Neuronal stem cell (in vitro differentiated cells): ENCODE results near the gene CEP68.

Experiments
- DNase-seq: peaks from one replicate; pipeline ENCODE4 v3.0.0-alpha.2; 2013; ENCODE audit warnings: low spot score
- H2AFZ ChIP-seq: one replicate; pipeline ENCODE4 v1.6.1; 2013; ENCODE audit warnings: mild to moderate bottlenecking, low read length, inconsistent platforms
- H2AK5ac ChIP-seq: 2 replicates; pipeline ENCODE4 v1.6.1; 2013; ENCODE audit warnings: low read depth, mild to moderate bottlenecking, inconsistent platforms, low read length, moderate library complexity, mixed read lengths
- H2BK120ac ChIP-seq: 2 replicates; pipeline ENCODE4 v1.6.1; 2013; ENCODE audit warnings: low read depth, mild to moderate bottlenecking, inconsistent platforms, low read length, moderate library complexity, mixed read lengths
- H2BK12ac ChIP-seq: one replicate; pipeline ENCODE4 v1.6.1; 2013; ENCODE audit warnings: low read length, inconsistent platforms
- H2BK15ac ChIP-seq: 2 replicates; pipeline ENCODE4 v1.6.1; 2013; ENCODE audit warnings: mild to moderate bottlenecking, low read length, inconsistent platforms, mixed read lengths
- H2BK5ac ChIP-seq: one replicate; pipeline ENCODE4 v1.6.1; 2013; ENCODE audit warnings: inconsistent platforms, mild to moderate bottlenecking, low read length, moderate library complexity
- H3K14ac ChIP-seq: one replicate; pipeline ENCODE4 v1.6.1; 2013; ENCODE audit warnings: low read length, inconsistent platforms
- H3K18ac ChIP-seq: 2 replicates; pipeline ENCODE4 v1.6.1; 2013; ENCODE audit warnings: low read length, inconsistent platforms
- H3K23ac ChIP-seq: 2 replicates; pipeline ENCODE4 v1.6.1; 2013; ENCODE audit warnings: low read depth, mild to moderate bottlenecking, mixed read lengths, low read length, inconsistent platforms; ENCODE audit not compliant: poor library complexity
- H3K27ac ChIP-seq: replicated peaks from 3 replicates; pipeline ENCODE4 v1.5.1; 2013; ENCODE audit warnings: low read length, inconsistent platforms
- H3K27me3 ChIP-seq, 3 experiments: 2 replicates each; pipeline ENCODE4 v1.6.1; 2013; ENCODE audit warnings: low read length in 3 of 3, mild to moderate bottlenecking in 2 of 3, inconsistent platforms in 1 of 3, low read depth in 1 of 3, mixed read lengths in 1 of 3, moderate library complexity in 1 of 3; ENCODE audit not compliant: control insufficient read depth in 3 of 3, insufficient read depth in 3 of 3
- H3K36me3 ChIP-seq, 2 donors: replicated peaks in 1 of 2; 2 replicates each; pipeline ENCODE4 v1.6.1; 2013; ENCODE audit warnings: low read length in 2 of 2; ENCODE audit not compliant: control insufficient read depth in 2 of 2, insufficient read depth in 2 of 2
- H3K4ac ChIP-seq: 2 replicates; pipeline ENCODE4 v1.6.1; 2013; ENCODE audit warnings: inconsistent platforms, mild to moderate bottlenecking, low read length, moderate library complexity
- H3K4me1 ChIP-seq, 2 donors: 1 replicate in 1 of 2; 2 replicates in 1 of 2; pipeline ENCODE4 v1.6.1; 2013; ENCODE audit warnings: low read length in 2 of 2, low read depth in 1 of 2; ENCODE audit not compliant: control insufficient read depth in 2 of 2, insufficient read depth in 1 of 2
- H3K4me2 ChIP-seq: one replicate; pipeline ENCODE4 v1.6.1; 2013; ENCODE audit warnings: mild to moderate bottlenecking, low read length, inconsistent platforms; ENCODE audit not compliant: insufficient read depth, poor library complexity, severe bottlenecking
- H3K4me3 ChIP-seq, 2 donors: 2 replicates each; pipeline ENCODE4 v1.5.1; 2013; ENCODE audit warnings: low read length in 2 of 2, mild to moderate bottlenecking in 2 of 2, inconsistent platforms in 1 of 2, moderate library complexity in 1 of 2
- H3K79me1 ChIP-seq: one replicate; pipeline ENCODE4 v1.6.1; 2013; ENCODE audit warnings: low read depth, mild to moderate bottlenecking, inconsistent platforms, low read length, moderate library complexity
- H3K9ac ChIP-seq: one replicate; pipeline ENCODE4 v1.6.1; 2013; ENCODE audit warnings: mild to moderate bottlenecking, low read depth, low read length, inconsistent platforms; ENCODE audit not compliant: poor library complexity
- H3K9me3 ChIP-seq, 2 donors: replicated peaks in 1 of 2; 2 replicates each; pipeline versions ENCODE3 to v1.6.1; 2013; ENCODE audit warnings: low read length in 2 of 2, mild to moderate bottlenecking in 2 of 2, inconsistent platforms in 1 of 2, low read depth in 1 of 2, mixed read lengths in 1 of 2, moderate library complexity in 1 of 2; ENCODE audit not compliant: control insufficient read depth in 2 of 2, insufficient read depth in 1 of 2
- H4K8ac ChIP-seq: one replicate; pipeline ENCODE4 v1.6.1; 2013; ENCODE audit warnings: low read depth, mild to moderate bottlenecking, inconsistent platforms, low read length, moderate library complexity
- H4K91ac ChIP-seq: one replicate; pipeline ENCODE4 v1.6.1; 2013; ENCODE audit warnings: low read length, low read depth, mild to moderate bottlenecking, inconsistent platforms; ENCODE audit not compliant: poor library complexity
- WGBS, 2 donors: extraction: QIAGEN DNeasy Blood & Tissue Kit; methylation state at CpG; one replicate each; pipeline ENCODE4 v1.1.7; 2013; ENCODE audit warnings: missing lambda C conversion rate in 2 of 2, mixed read lengths in 1 of 2; ENCODE audit not compliant: insufficient read length in 2 of 2, insufficient replicate concordance in 1 of 2; ENCODE audit errors: extremely low coverage in 2 of 2; 5-methylcytosine and 5-hydroxymethylcytosine counted together

CEP68 gene

GRCh38 chr2:65064728-65065552 lies 8.7 kb downstream of the CEP68 start:
- Histone ChIP-seq H3K4me3 (no peak overlapping the region), H3K9ac (peak overlapping the region; percentile 55), H2AK5ac (no peak overlapping the region), H3K4me2 (no peak overlapping the region), H3K27me3 (no peaks in the 10 kb centered on the region), H4K8ac (peak overlapping the region; percentile 0), H3K23ac (no peak overlapping the region), H3K36me3 (peaks cover 11 to 49% of the 10 kb centered on the region in 2 donors), H3K4ac (no peak overlapping the region), H3K79me1 (peaks cover 16% of the 10 kb centered on the region), H2BK120ac (no peak overlapping the region), H2BK12ac (no peak overlapping the region), H3K18ac (no peak overlapping the region), H2BK15ac (no peak overlapping the region), H3K9me3 (no peaks in the 10 kb centered on the region), H3K27ac (peak overlapping the region; percentile 4), H3K4me1 (peaks cover 0 to 14% of the 10 kb centered on the region in 2 donors), H3K14ac (peak overlapping the region; percentile 14), H2BK5ac (no peak overlapping the region), H2AFZ (no peak overlapping the region), H4K91ac (no peak overlapping the region)
- WGBS, 2 donors, result no CpG with 5 or more reads among the region's 14 CpGs
- DNase-seq, result peak; percentile 33

GRCh38 chr2:65067806-65068553 lies 11.8 kb downstream of the CEP68 start:
- no CpG with 5 or more reads among the region's 14 CpGs for WGBS, 2 donors
- no peak overlapping the region for H2BK120ac ChIP-seq
- peaks cover 14% of the 10 kb centered on the region for H3K79me1 ChIP-seq
- H3K36me3 ChIP-seq, result peaks cover 34 to 70% of the 10 kb centered on the region in 2 donors
- H2BK5ac ChIP-seq, result peak overlapping the region; percentile 44
- H4K91ac ChIP-seq, result no peak overlapping the region
- no peak overlapping the region for H4K8ac ChIP-seq
- H2AFZ ChIP-seq, result no peak overlapping the region
- no peaks in the 10 kb centered on the region for H3K27me3 ChIP-seq
- H3K23ac ChIP-seq, result no peak overlapping the region
- H3K4me1 ChIP-seq, result peaks cover 0 to 10% of the 10 kb centered on the region in 2 donors
- no peak overlapping the region for H3K27ac ChIP-seq
- H3K4me3 ChIP-seq, result no peak overlapping the region
- H2BK15ac ChIP-seq, result no peak overlapping the region
- H3K9me3 ChIP-seq, result no peaks in the 10 kb centered on the region
- no peak overlapping the region for H3K4me2 ChIP-seq
- H3K9ac ChIP-seq, result no peak overlapping the region
- H3K4ac ChIP-seq, result no peak overlapping the region
- no peak overlapping the region for H2AK5ac ChIP-seq
- no peak overlapping the region for H2BK12ac ChIP-seq
- no peak for DNase-seq
- H3K18ac ChIP-seq, result peak overlapping the region; percentile 19
- no peak overlapping the region for H3K14ac ChIP-seq

- no peak overlapping the region for H4K8ac ChIP-seq
- H3K79me1 ChIP-seq, result peaks cover 14% of the 10 kb centered on the region
- H2AFZ ChIP-seq, result no peak overlapping the region
- no peak overlapping the region for H2BK120ac ChIP-seq
- peaks cover 43 to 81% of the 10 kb centered on the region in 2 donors for H3K36me3 ChIP-seq
- no peak overlapping the region for H3K9ac ChIP-seq
- H3K4me2 ChIP-seq, result no peak overlapping the region
- H3K23ac ChIP-seq, result no peak overlapping the region
- no peak overlapping the region for H3K27ac ChIP-seq
- no peak overlapping the region for H2AK5ac ChIP-seq
- no peaks in the 10 kb centered on the region for H3K9me3 ChIP-seq
- peaks cover 0 to 7% of the 10 kb centered on the region in 2 donors for H3K4me1 ChIP-seq
- peak overlapping the region; percentile 26 for H2BK5ac ChIP-seq
- no CpG with 5 or more reads among the region's 6 CpGs for WGBS, 2 donors
- no peak overlapping the region for H2BK12ac ChIP-seq
- H3K27me3 ChIP-seq, result no peaks in the 10 kb centered on the region
- H3K18ac ChIP-seq, result no peak overlapping the region
- no peak overlapping the region for H3K4ac ChIP-seq
- H3K14ac ChIP-seq, result no peak overlapping the region
- DNase-seq, result no peak
- no peak overlapping the region for H4K91ac ChIP-seq
- no peak overlapping the region for H2BK15ac ChIP-seq
- H3K4me3 ChIP-seq, result no peak overlapping the region
Observed at GRCh38 chr2:65069439-65069824, 13.2 kb downstream of the CEP68 start.

- Histone ChIP-seq H4K91ac (no peak overlapping the region), H2BK12ac (no peak overlapping the region), H4K8ac (no peak overlapping the region), H2AFZ (no peak overlapping the region), H2BK5ac (peak overlapping the region; percentile 26), H3K27ac (no peak overlapping the region), H3K27me3 (no peaks in the 10 kb centered on the region), H3K79me1 (peaks cover 11% of the 10 kb centered on the region), H3K9ac (no peak overlapping the region), H3K4me1 (peaks cover 0 to 4% of the 10 kb centered on the region in 2 donors), H3K18ac (no peak overlapping the region), H2AK5ac (no peak overlapping the region), H3K9me3 (no peaks in the 10 kb centered on the region), H3K36me3 (peaks cover 45 to 84% of the 10 kb centered on the region in 2 donors), H3K4me3 (no peak overlapping the region), H2BK15ac (no peak overlapping the region), H3K23ac (peak overlapping the region; percentile 82), H3K4ac (no peak overlapping the region), H2BK120ac (no peak overlapping the region), H3K4me2 (no peak overlapping the region), H3K14ac (no peak overlapping the region)
- no CpG with 5 or more reads among the region's 8 CpGs for WGBS, 2 donors
- no peak for DNase-seq
Observed at GRCh38 chr2:65070172-65070830, 14.1 kb downstream of the CEP68 start.
